ENCODE measurements around the gene TBL1XR1.

Gene TBL1XR1

GRCh38 chr3:177098551-177098950, 98.7 kb downstream of the TBL1XR1 start:
- DNase-seq (ENCODE audit: low read depth in 1 of 2, low spot score in 1 of 2) = no peak
- in situ Hi-C loops (cut with HindIII; ENCODE audit: low pct_unique_long_range_greater_than_20kb, low sequenced_read_pairs) = no loop called here
- TF ChIP-seq JUND (IDR thresholded peaks at IDR 0.05; ENCODE audit: low read depth) = no peak

DNA sequence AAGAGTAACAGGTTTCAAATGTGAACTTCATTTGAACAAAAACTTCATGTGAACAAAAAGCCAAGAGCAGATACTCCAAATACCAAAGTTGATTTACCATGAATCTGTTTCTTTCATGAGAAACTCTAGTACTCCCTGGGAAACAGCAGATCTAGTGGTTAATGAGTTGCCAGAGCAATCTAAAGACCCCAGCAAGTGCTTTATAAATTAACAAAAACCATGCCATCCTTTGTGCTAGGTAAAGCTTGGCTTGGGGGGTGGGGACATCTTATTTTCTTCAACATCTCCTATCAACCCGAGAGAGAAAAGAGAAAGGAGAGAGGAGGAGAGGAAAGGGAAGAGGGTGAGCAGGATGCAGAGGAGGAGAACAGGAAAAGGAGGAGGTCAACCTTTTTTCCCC, 100.7 kb downstream of the TBL1XR1 start:
- TF ChIP-seq JUND (IDR thresholded peaks at IDR 0.05; ENCODE audit: low read depth) = no peak
- DNase-seq (ENCODE audit: low read depth in 1 of 2, low spot score in 1 of 2) = no peak
- in situ Hi-C loops (cut with HindIII; ENCODE audit: low pct_unique_long_range_greater_than_20kb, low sequenced_read_pairs) = no loop called here

DNA sequence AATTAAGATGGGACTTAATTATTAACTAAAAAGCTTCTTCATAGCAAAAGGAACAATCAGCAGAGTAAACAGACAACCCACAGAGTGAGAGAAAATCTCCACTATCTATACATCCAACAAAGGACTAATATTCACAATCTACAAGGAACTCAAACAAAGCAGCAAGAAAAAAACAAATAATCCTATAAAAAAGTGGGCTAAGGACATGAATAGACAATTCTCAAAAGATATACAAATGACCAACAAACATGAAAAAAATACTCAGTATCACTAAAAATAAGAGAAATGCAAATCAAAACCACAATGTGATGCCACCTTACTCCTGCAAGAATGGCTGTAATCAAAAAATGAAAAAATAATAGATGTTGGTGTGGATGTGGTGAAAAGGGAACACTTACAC, 103.3 kb downstream of the TBL1XR1 start:
- DNase-seq (ENCODE audit: low read depth in 1 of 2, low spot score in 1 of 2) = no peak
- no peak for TF ChIP-seq JUND (IDR thresholded peaks at IDR 0.05; ENCODE audit: low read depth)
- in situ Hi-C loops (cut with HindIII; ENCODE audit: low pct_unique_long_range_greater_than_20kb, low sequenced_read_pairs) = no loop called here

- in situ Hi-C loops (cut with HindIII; ENCODE audit: low pct_unique_long_range_greater_than_20kb, low sequenced_read_pairs) = no loop called here
- DNase-seq (ENCODE audit: low read depth in 1 of 2, low spot score in 1 of 2) = no peak
These were observed 107.4 kb downstream of the TBL1XR1 start for GRCh38 chr3:177089901-177090300.

DNA sequence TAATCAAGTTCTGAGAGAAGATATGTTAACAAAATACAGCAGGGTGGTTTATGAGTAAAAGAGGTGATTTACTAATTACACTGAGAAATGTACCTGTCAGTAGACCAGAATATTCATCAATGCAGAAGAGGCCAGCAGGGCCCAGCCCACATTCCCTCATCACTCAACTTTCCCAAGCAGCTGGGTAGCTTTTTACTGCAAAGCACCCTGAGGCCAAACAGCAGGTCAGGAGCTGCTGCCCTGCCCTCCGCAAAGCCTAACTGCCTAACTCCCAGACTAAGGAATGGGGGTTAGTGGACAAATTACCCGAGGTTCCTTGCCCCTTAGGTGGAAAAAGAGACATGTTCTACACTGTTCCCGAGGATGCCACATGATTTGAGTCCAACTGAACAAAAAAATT, 108.2 kb downstream of the TBL1XR1 start:
- DNase-seq (ENCODE audit: low read depth in 1 of 2, low spot score in 1 of 2) = peak in 1 of 2 experiments; percentile 86
- in situ Hi-C loops (cut with HindIII; ENCODE audit: low pct_unique_long_range_greater_than_20kb, low sequenced_read_pairs) = no loop called here
- TF ChIP-seq JUND (IDR thresholded peaks at IDR 0.05; ENCODE audit: low read depth) = no peak

More at GRCh38 chr3:177089901-177090300, 107.4 kb downstream of the TBL1XR1 start:
- no peak for TF ChIP-seq JUND (IDR thresholded peaks at IDR 0.05; ENCODE audit: low read depth)

DNA sequence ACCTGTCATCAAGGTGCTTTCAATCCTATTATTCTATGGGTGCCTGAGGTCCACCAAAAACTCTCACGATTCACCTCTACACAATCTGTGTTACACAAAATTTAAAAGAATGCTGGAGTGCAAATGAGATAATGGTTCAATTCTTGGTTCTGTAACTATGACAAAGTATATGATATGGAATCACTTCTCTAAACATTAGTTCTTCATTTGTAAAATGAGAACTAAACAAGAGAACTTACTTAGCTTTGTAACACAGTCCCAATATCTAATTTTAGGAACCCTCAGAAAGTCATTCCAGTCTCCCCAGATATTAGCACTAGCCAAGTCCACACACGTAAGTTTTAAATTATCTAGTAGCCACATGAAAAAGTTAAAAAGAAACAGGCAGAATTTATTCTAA, 111.5 kb downstream of the TBL1XR1 start:
- DNase-seq (ENCODE audit: low read depth in 1 of 2, low spot score in 1 of 2) = no peak
- in situ Hi-C loops (cut with HindIII; ENCODE audit: low pct_unique_long_range_greater_than_20kb, low sequenced_read_pairs) = no loop called here
- TF ChIP-seq JUND (IDR thresholded peaks at IDR 0.05; ENCODE audit: low read depth) = no peak

DNA sequence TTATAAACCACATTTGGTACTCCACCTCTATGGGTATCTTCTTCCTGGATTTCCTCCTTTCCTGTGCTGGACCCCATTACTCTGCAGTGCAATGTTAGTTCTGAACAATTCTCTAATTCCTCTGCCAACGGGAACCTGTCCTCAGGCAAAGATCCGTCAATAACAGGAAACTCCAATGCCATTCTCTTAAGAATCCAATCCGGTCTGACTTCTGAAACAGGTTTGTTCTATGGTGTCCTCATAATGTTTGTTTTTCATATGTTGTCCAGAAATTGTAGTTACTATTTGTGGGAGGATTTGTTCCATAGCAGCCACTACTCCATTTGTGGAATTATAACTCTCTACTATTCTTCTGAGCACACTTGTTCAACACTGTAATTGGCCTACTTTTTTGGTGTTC, 112.7 kb downstream of the TBL1XR1 start:
- in situ Hi-C loops (cut with HindIII; ENCODE audit: low pct_unique_long_range_greater_than_20kb, low sequenced_read_pairs) = no loop called here
- TF ChIP-seq JUND (IDR thresholded peaks at IDR 0.05; ENCODE audit: low read depth) = peak; percentile 53; the same call in 1 of the 2 replicates
- DNase-seq (ENCODE audit: low read depth in 1 of 2, low spot score in 1 of 2) = peak; percentile 51 to 97

- TF ChIP-seq JUND (IDR thresholded peaks at IDR 0.05; ENCODE audit: low read depth) = no peak
- in situ Hi-C loops (cut with HindIII; ENCODE audit: low pct_unique_long_range_greater_than_20kb, low sequenced_read_pairs) = no loop called here
- no peak for DNase-seq (ENCODE audit: low read depth in 1 of 2, low spot score in 1 of 2)
These were observed 117.2 kb downstream of the TBL1XR1 start for GRCh38 chr3:177080122-177080521.

DNA sequence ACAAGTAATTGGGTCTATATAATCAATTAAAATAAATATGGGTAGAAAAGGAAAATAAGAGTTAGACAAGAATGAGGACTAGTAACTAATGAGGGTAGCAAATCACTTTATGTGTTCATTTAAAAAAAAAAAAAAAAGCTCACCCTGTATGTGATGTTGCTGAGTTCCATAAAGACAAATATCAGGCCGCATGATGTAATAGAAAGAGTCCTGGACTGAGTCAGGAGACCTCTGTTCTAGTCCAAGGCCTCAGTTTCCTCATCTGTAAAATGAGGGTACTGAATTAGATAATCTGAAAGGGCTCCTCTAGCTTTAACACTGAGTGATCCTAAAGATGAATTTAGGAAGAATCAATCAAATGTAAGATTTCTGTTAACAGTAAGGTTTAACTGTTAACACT, 117.6 kb downstream of the TBL1XR1 start:
- in situ Hi-C loops (cut with HindIII; ENCODE audit: low pct_unique_long_range_greater_than_20kb, low sequenced_read_pairs) = no loop called here
- DNase-seq (ENCODE audit: low read depth in 1 of 2, low spot score in 1 of 2) = no peak
- no peak for TF ChIP-seq JUND (IDR thresholded peaks at IDR 0.05; ENCODE audit: low read depth)

- peak in 1 of 2 experiments; percentile 43 for DNase-seq (ENCODE audit: low read depth in 1 of 2, low spot score in 1 of 2)
- in situ Hi-C loops (cut with HindIII; ENCODE audit: low pct_unique_long_range_greater_than_20kb, low sequenced_read_pairs) = no loop called here
- TF ChIP-seq JUND (IDR thresholded peaks at IDR 0.05; ENCODE audit: low read depth) = no peak
These were observed 125.7 kb downstream of the TBL1XR1 start for GRCh38 chr3:177071496-177072156.

DNA sequence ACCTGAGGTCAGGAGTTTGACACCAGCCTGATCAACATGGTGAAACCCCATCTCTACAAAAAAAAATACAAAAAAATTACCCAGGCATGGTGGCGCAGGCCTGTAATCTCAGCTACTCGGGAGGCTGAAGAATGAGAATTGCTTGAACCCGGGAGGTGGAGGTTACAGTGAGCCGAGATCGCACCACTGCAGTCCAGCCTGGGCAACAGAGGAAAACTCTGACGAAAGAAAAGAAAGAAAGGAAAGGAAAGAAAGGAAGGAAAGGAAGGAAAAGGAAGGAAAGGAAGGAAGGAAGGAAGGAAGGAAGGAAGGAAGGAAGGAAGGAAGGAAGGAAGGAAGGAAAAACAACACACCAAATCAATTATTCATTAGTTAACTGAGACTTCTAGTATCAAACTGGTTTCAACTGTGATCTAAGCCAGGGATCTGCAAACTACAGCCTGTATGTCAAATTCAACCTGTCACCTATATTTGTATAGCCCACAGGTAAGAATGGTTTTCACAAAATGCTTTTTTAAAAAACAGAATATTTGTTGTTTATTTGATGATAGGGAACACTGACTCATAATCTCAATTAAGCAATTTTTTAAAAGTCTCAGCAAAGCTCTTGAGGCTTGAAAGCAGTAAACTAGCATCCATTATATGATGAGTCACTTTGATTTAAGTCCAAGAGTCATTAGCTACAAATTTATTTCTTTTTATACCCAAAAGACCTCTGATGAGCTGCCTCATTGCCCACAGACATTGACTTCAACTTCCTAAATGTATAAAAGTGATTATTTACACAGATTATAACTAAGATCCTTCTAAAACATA, 127.6 kb downstream of the TBL1XR1 start:
- no peak for TF ChIP-seq JUND (IDR thresholded peaks at IDR 0.05; ENCODE audit: low read depth)
- in situ Hi-C loops (cut with HindIII; ENCODE audit: low pct_unique_long_range_greater_than_20kb, low sequenced_read_pairs) = no loop called here
- DNase-seq (ENCODE audit: low read depth in 1 of 2, low spot score in 1 of 2) = no peak

DNA sequence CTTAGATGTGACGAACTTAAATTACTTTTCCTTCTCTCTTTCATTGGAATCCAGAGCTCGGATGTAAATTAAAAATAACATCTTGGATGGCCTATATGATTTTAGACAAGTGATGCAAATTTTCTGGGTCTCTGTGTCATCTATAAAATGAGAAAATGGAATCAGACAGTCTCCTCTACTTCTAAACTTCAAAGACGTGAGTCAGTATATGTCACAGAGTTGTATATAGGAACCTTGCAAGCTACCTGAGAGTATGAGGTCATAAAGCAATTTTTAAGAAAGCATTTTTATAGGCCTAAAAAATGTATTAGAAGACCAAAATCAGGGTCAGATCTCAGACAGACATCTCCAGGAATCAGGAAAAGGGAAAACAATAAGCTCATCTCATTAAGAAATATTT, 128.3 kb downstream of the TBL1XR1 start:
- no peak for TF ChIP-seq JUND (IDR thresholded peaks at IDR 0.05; ENCODE audit: low read depth)
- in situ Hi-C loops (cut with HindIII; ENCODE audit: low pct_unique_long_range_greater_than_20kb, low sequenced_read_pairs) = no loop called here
- DNase-seq (ENCODE audit: low read depth in 1 of 2, low spot score in 1 of 2) = no peak

DNA sequence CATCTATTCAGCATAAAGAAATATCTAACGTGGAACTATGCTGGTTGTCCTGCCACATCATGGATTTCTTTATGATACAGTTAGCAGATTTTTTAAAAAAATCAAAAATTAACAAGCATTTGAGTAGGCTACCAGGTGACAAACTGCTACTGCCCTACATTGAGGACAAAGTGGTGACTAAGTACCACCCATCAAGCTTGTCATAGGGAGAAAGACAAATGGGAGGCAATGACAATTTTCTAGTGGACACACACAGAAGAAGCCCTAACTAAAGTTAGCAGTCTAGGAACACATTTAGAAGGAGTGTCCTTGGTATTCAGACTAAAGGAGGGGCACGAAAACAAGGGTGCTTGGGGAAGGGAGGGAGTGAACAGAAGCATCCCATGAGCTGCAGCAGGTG, 131.2 kb downstream of the TBL1XR1 start:
- no peak for TF ChIP-seq JUND (IDR thresholded peaks at IDR 0.05; ENCODE audit: low read depth)
- no peak for DNase-seq (ENCODE audit: low read depth in 1 of 2, low spot score in 1 of 2)
- in situ Hi-C loops (cut with HindIII; ENCODE audit: low pct_unique_long_range_greater_than_20kb, low sequenced_read_pairs) = no loop called here

All from T47D (cell line).